Neutrophil (primary cell): ENCODE measurements around the gene ITPRIPL1.
A peak's percentile ranks its signal among the peaks of the same experiment; 100 is the strongest.
"Not testable (repeated sequence)": the region's sequence is repeated elsewhere in the genome, so short reads cannot be mapped to it uniquely, and the experiment has no call there.

Experiments used
- H3K27ac ChIP-seq: fragments of 200-600 bp; sonication (generic); 2 replicates; pipeline ENCODE4 v1.5.1; 2016; ENCODE audit warnings: mild to moderate bottlenecking, moderate library complexity
- H3K27me3 ChIP-seq: fragments of 200-600 bp; sonication (generic); 2 replicates; pipeline ENCODE4 v1.6.0; 2016; ENCODE audit warnings: mild to moderate bottlenecking
- H3K36me3 ChIP-seq: fragments of 200-600 bp; sonication (generic); 2 replicates; pipeline ENCODE4 v1.5.1; 2017
- H3K4me1 ChIP-seq, 2 experiments: fragments of 200-600 bp in 1 of 2; sonication (generic) in 1 of 2; 1 replicate in 1 of 2; 2 replicates in 1 of 2; pipeline versions ENCODE4 v1.5.1 to v1.6.1; 2013 to 2016; ENCODE audit warnings: low read depth in 1 of 2, low read length in 1 of 2, mild to moderate bottlenecking in 1 of 2, moderate library complexity in 1 of 2; ENCODE audit not compliant: control insufficient read depth in 1 of 2, insufficient read depth in 1 of 2
- H3K4me3 ChIP-seq, 2 experiments: fragments of 200-600 bp in 1 of 2; sonication (generic) in 1 of 2; 1 replicate in 1 of 2; 2 replicates in 1 of 2; pipeline ENCODE4 v1.5.1; 2013 to 2016; ENCODE audit warnings: low read depth in 1 of 2, low read length in 1 of 2, mild to moderate bottlenecking in 1 of 2, moderate library complexity in 1 of 2
- H3K9me3 ChIP-seq: fragments of 200-600 bp; sonication (generic); 2 replicates; pipeline ENCODE4 v1.5.1; 2016
- CTCF ChIP-seq: fragments of 200-600 bp; sonication (generic); IDR thresholded peaks from 2 replicates; pipeline ENCODE4 v1.5.1; 2016; ENCODE audit warnings: antibody characterized with exemption

The ITPRIPL1 gene

GRCh38 chr2:96325041-96325883, at the start of gene ITPRIPL1:
Gene ITPRIPL1, plus strand, starts transcription at chr2:96325317. Its CDS starts 523 bp downstream, at chr2:96325840.
- H3K9me3 ChIP-seq = no peaks in the 10 kb centered on the region
- no peak within 1 kb of the TSS for H3K27ac ChIP-seq
- peaks cover 64% of the 10 kb centered on the region for H3K27me3 ChIP-seq
- H3K4me1 ChIP-seq = peaks cover 32 to 37% of the 10 kb centered on the region in 2 experiments
- no peaks in the 10 kb centered on the region for H3K36me3 ChIP-seq
- TF ChIP-seq CTCF = no peak
- H3K4me3 ChIP-seq = peak within 1 kb of the TSS; percentile 68 to 80

- no peak for TF ChIP-seq CTCF
- no peak overlapping the region for H3K4me3 ChIP-seq
- no peaks in the 10 kb centered on the region for H3K27me3 ChIP-seq
- no peak overlapping the region for H3K27ac ChIP-seq
- H3K4me1 ChIP-seq = no peaks in the 10 kb centered on the region
- H3K36me3 ChIP-seq = peaks cover 99% of the 10 kb centered on the region
- no peaks in the 10 kb centered on the region for H3K9me3 ChIP-seq
Measured at GRCh38 chr2:96276787-96277499, 48.2 kb upstream of the ITPRIPL1 start.

GRCh38 chr2:96287273-96287856, 37.8 kb upstream of the ITPRIPL1 start:
- Histone ChIP-seq H3K27ac (no peak overlapping the region), H3K36me3 (peaks cover 100% of the 10 kb centered on the region), H3K4me1 (peaks cover 5 to 6% of the 10 kb centered on the region in 2 experiments), H3K9me3 (no peaks in the 10 kb centered on the region), H3K27me3 (no peaks in the 10 kb centered on the region), H3K4me3 (no peak overlapping the region)
- no peak for TF ChIP-seq CTCF

GRCh38 chr2:96291751-96292150, 33.4 kb upstream of the ITPRIPL1 start:
- H3K9me3 ChIP-seq = no peaks in the 10 kb centered on the region
- peaks cover 100% of the 10 kb centered on the region for H3K36me3 ChIP-seq
- H3K4me1 ChIP-seq = peaks cover 5 to 6% of the 10 kb centered on the region in 2 experiments
- no peaks in the 10 kb centered on the region for H3K27me3 ChIP-seq
- H3K4me3 ChIP-seq = no peak overlapping the region
- no peak for TF ChIP-seq CTCF
- peak overlapping the region; percentile 10 for H3K27ac ChIP-seq

GRCh38 chr2:96294271-96294670, 30.8 kb upstream of the ITPRIPL1 start:
- peaks cover 100% of the 10 kb centered on the region for H3K36me3 ChIP-seq
- not testable (repeated sequence) for H3K4me3 ChIP-seq, H3K27me3 ChIP-seq, H3K9me3 ChIP-seq, H3K4me1 ChIP-seq, H3K27ac ChIP-seq

- H3K4me1 ChIP-seq = peaks cover under 1% of the 10 kb centered on the region in 2 experiments
- H3K27ac ChIP-seq = no peak overlapping the region
- peaks cover 100% of the 10 kb centered on the region for H3K36me3 ChIP-seq
- H3K27me3 ChIP-seq = no peaks in the 10 kb centered on the region
- no peak for TF ChIP-seq CTCF
- no peaks in the 10 kb centered on the region for H3K9me3 ChIP-seq
- no peak overlapping the region for H3K4me3 ChIP-seq
Measured at GRCh38 chr2:96296925-96297324, 28.2 kb upstream of the ITPRIPL1 start.
